Thymus (tissue), 11 donors: ENCODE data around the gene TMEM135. TPM values are rescaled to one million over a fixed set of nuclear protein-coding genes. Genes with fewer than 3 reads are reported as not detected.
A peak's percentile ranks its signal among the peaks of the same experiment; 100 is the strongest.

ENCODE experiments used
- DNase-seq, 9 donors: peaks; one replicate each; pipeline ENCODE4 v3.0.0-alpha.2; 2013; ENCODE audit warnings: low spot score in 9 of 9, low read depth in 6 of 9, missing footprints in 1 of 9
- H3K27ac ChIP-seq, 2 donors: one replicate each; pipeline ENCODE4 v1.5.1; 2013; ENCODE audit warnings: control low read depth in 1 of 2, low read depth in 1 of 2, low read length in 1 of 2, mild to moderate bottlenecking in 1 of 2, moderate library complexity in 1 of 2
- H3K27me3 ChIP-seq, 2 donors: one replicate each; pipeline ENCODE4 v1.5.1; 2013; ENCODE audit warnings: low read length in 1 of 2; ENCODE audit not compliant: control insufficient read depth in 2 of 2, insufficient read depth in 1 of 2
- H3K36me3 ChIP-seq, 2 donors: one replicate each; pipeline ENCODE4 v1.5.1; 2013; ENCODE audit warnings: low read length in 1 of 2, mild to moderate bottlenecking in 1 of 2, moderate library complexity in 1 of 2; ENCODE audit not compliant: control insufficient read depth in 2 of 2, insufficient read depth in 2 of 2
- H3K4me1 ChIP-seq, 2 donors: one replicate each; pipeline ENCODE4 v1.5.1; 2013; ENCODE audit warnings: low read length in 2 of 2; ENCODE audit not compliant: control insufficient read depth in 2 of 2, insufficient read depth in 2 of 2
- H3K4me3 ChIP-seq, 2 donors: one replicate each; pipeline ENCODE4 v1.5.1; 2013; ENCODE audit warnings: low read length in 2 of 2, control low read depth in 1 of 2, mild to moderate bottlenecking in 1 of 2
- H3K9me3 ChIP-seq, 2 donors: one replicate each; pipeline ENCODE4 v1.5.1; 2013; ENCODE audit warnings: low read length in 1 of 2, mild to moderate bottlenecking in 1 of 2; ENCODE audit not compliant: control insufficient read depth in 2 of 2, insufficient read depth in 1 of 2
- WGBS: extraction: QIAGEN DNeasy Blood & Tissue Kit; methylation state at CpG from one replicate; pipeline ENCODE4 v1.1.7; 2013; 5-methylcytosine and 5-hydroxymethylcytosine counted together
- polyA plus RNA-seq: library from polyadenylated mRNA; stranded (reverse); fragments of 200-250 nt; gene quantifications from one replicate; pipeline ENCODE4 v1.2.3, GENCODE V29; 2013
- total RNA-seq: library from RNA; stranded (reverse); fragments of 120-200 nt; gene quantifications from one replicate; pipeline ENCODE4 v1.2.4, GENCODE V29; 2013
- donor health status: healthy.

TMEM135 gene
- total and polyA plus RNA-seq, 2 donors, result 10.8 to 11.1 TPM

DNA sequence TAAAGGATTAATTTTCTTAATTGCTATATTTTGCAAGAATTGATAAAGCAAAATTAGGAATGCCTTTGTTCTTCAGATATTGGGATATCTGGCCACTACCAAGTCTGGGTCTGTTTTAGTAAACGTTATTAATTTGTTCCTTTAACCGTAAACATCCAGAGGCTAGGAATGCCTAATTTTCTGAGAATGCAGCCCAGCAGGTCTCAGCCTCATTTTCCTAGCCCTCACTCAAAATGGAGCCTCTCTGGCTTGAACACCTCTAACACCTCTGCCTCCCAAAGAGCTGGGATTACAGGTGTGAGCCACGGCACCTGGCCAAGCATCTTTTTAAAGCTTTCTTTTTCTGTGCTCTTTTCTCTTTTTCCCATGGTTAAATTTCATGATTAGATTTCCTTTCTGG lies 18.4 kb downstream of the TMEM135 start:
- WGBS, result 98% methylated on average over 3 of the region's 3 CpGs
- Histone ChIP-seq H3K4me1 (no peaks in the 10 kb centered on the region), H3K9me3 (no peaks in the 10 kb centered on the region), H3K4me3 (no peak overlapping the region), H3K27me3 (no peaks in the 10 kb centered on the region), H3K36me3 (no peaks in the 10 kb centered on the region), H3K27ac (no peak overlapping the region)
- no peak for DNase-seq

DNA sequence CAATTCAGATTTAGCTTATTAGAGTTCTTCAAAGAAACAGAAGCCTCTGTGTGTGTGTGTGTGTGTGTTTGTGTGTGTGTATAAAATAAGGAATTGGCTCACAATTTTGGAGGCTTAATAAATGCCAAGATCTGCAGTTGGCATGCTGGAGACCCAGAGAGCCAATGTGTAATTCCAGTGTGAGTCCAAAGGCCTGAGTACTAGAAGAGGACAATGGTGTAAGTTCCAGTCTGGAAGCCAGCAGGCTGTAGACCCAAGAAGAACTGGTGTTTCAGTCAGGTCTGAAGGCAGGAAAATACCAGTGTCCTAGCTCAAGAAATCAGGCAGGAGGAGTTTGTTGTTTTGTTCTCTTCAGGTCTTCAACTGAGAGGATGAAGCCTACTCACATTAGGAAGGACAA lies 20.0 kb downstream of the TMEM135 start:
- DNase-seq, result no peak
- Histone ChIP-seq H3K27me3 (no peaks in the 10 kb centered on the region), H3K4me1 (no peaks in the 10 kb centered on the region), H3K9me3 (no peaks in the 10 kb centered on the region), H3K4me3 (no peak overlapping the region), H3K27ac (no peak overlapping the region), H3K36me3 (no peaks in the 10 kb centered on the region)

DNA sequence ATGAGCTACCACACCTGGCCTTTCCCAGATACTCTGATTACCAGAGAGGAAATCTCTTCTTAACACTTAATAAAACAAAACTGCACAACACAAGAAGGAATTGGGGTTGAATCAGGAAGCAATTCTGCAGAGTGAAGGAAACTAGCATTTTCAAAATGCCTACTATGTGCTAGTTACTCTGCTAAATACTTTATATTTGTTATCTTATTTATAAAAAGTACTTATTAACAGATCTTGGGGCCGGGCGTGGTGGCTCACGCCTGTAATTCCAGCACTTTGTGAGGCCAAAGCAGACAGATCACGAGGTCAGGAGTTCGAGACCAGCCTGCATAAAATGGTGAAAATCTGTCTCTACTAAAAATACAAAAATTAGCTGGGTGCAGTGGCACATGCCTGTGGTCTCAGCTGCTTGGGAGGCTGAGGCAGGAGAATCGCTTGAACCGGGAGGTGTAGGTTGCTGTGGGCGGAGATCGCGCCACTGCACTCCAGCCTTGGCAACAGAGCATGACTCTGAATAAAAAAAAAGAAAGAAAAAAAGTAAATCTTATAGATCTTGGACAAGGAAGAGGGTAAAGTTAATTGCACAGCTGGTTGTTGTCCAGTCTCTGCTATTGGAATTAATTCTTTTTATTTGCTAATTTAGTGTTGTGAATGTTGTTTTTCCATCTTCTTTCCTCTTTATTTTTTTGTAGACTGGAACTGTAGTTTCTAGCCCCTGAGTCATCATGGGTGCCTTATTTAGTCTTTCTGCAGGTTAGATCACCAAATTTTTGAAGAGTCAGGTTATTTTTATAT lies 22.1 kb downstream of the TMEM135 start:
- Histone ChIP-seq H3K27me3 (no peaks in the 10 kb centered on the region), H3K9me3 (no peaks in the 10 kb centered on the region), H3K36me3 (no peaks in the 10 kb centered on the region), H3K27ac (no peak overlapping the region), H3K4me3 (no peak overlapping the region), H3K4me1 (no peaks in the 10 kb centered on the region)
- DNase-seq, result no peak
- WGBS, result 99% methylated on average over 10 of the region's 10 CpGs

DNA sequence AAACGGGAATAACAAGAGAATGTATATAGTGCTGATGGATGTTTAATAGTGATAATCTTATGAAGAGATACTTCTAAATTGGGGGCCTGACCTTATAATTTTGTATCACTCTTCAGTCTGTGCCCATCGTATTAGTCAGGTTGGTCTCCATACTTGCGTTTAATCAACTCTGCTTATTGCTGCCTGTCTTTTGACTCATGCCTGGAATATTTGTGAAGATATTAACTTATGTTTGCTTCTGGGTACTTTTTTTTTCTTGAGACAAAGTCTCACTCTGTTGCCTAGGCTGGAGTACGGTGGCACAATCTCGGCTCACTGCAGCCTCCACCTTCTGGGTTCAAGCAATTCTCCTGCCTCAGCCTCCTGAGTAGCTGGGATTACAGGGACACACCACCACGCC lies 24.0 kb downstream of the TMEM135 start:
- 97% methylated on average over 6 of the region's 6 CpGs for WGBS
- Histone ChIP-seq H3K4me3 (no peak overlapping the region), H3K36me3 (no peaks in the 10 kb centered on the region), H3K4me1 (no peaks in the 10 kb centered on the region), H3K27me3 (no peaks in the 10 kb centered on the region), H3K27ac (no peak overlapping the region), H3K9me3 (no peaks in the 10 kb centered on the region)
- no peak for DNase-seq

DNA sequence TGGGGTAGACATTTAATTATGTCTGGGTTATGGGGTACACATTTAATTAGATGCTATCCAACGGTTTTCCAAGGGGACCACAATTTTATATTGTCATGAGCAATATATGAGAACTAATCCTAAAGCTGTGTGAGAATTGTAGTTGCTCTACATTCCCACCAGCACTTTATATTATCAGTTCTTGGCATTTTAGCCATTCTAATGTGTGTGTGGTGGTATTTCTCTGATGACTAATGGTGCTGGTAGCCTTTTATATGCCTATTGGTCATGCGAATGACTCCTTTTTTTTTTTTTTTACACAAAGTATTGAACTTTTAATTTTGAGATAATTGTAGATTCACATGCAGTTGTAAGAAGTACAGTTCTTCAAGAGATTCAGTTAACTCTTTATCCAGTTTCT lies 26.2 kb downstream of the TMEM135 start:
- Histone ChIP-seq H3K36me3 (no peaks in the 10 kb centered on the region), H3K27me3 (no peaks in the 10 kb centered on the region), H3K27ac (no peak overlapping the region), H3K4me3 (no peak overlapping the region), H3K4me1 (no peaks in the 10 kb centered on the region), H3K9me3 (no peaks in the 10 kb centered on the region)
- 97% methylated on average over 2 of the region's 2 CpGs for WGBS
- no peak for DNase-seq

DNA sequence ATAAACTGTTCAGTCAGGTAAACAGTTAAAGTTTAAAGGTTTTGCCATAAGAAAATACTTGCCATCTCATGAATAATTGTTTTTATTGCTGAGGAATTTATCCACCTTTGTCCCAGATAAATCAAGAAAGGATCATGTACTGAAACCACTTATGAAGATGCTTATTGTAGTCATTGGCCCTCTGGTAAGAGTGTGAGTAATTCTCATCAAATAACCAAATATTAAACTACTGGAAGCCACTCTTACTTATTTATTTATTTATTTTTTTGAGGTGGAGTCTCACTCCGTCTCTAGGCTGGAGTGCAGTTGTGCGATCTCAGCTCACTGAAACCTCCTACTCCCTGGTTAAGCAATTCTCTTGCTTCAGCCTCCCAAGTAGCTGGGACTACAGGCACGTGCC lies 35.1 kb downstream of the TMEM135 start:
- Histone ChIP-seq H3K27me3 (no peaks in the 10 kb centered on the region), H3K36me3 (peaks cover 12 to 17% of the 10 kb centered on the region in 2 donors), H3K27ac (no peak overlapping the region), H3K9me3 (no peaks in the 10 kb centered on the region), H3K4me1 (no peaks in the 10 kb centered on the region), H3K4me3 (no peak overlapping the region)
- DNase-seq, result no peak
- 82% methylated on average over 3 of the region's 3 CpGs for WGBS

DNA sequence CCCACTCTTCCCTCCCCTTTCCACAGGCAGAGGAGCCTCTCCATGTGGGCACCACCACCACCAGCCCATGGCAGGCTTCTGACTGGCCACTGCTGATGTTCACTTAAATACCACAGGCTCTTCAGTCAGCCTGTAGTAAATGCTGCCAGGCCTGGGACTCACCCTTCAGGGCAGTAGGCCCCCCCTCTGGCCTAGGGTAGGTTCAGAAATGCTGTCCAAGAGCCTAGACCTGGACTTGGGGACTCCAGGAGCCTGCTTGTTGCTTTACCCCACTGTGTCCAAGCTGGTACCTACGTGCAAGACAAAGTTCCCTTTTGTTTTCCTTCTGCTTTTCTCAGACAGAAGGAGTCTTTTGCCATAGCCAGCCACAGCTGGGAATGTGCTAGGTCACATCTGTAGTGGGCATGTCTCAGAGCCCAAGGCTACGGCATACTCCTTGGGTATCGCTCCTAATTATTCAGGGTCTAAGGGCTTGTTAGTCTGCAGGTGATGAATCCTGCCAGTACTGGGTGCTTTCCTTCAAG lies 38.6 kb downstream of the TMEM135 start:
- no peak overlapping the region for H3K27ac ChIP-seq
- H3K27me3 ChIP-seq, result no peaks in the 10 kb centered on the region
- 69% methylated on average over 3 of the region's 3 CpGs for WGBS
- DNase-seq, result no peak
- H3K36me3 ChIP-seq, result peaks cover 12 to 17% of the 10 kb centered on the region in 2 donors
- H3K9me3 ChIP-seq, result no peaks in the 10 kb centered on the region
- H3K4me3 ChIP-seq, result no peak overlapping the region
- no peaks in the 10 kb centered on the region for H3K4me1 ChIP-seq

DNA sequence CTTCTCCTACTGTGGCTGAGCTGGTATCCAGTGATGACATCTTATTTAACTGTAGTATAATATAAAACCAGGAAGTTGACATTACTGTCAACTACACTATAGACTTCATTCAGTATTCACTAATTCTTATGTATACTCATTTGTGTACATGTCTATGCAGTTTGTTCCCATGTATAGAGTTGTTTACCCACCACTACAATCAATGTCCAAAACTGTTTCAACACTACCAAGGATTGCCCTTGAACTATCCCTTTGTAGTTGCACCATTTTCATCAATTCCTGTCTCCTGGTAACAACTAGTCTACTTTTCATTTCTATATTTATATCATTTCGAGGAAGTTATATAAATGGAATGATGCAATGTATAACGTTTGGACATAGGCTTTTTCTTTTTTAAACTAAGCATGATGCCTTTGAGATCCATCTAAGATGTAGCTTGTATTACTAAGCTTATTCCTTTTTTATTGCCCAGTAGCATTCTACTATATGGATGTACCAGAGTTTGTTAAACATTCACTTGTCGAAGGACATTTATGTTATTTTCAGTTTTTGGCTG lies 39.2 kb downstream of the TMEM135 start:
- no peak overlapping the region for H3K4me3 ChIP-seq
- H3K27me3 ChIP-seq, result no peaks in the 10 kb centered on the region
- H3K4me1 ChIP-seq, result no peaks in the 10 kb centered on the region
- H3K27ac ChIP-seq, result no peak overlapping the region
- H3K9me3 ChIP-seq, result no peaks in the 10 kb centered on the region
- H3K36me3 ChIP-seq, result peaks cover 10 to 17% of the 10 kb centered on the region in 2 donors
- no peak for DNase-seq
- WGBS, result 93% methylated on average over 3 of the region's 3 CpGs

DNA sequence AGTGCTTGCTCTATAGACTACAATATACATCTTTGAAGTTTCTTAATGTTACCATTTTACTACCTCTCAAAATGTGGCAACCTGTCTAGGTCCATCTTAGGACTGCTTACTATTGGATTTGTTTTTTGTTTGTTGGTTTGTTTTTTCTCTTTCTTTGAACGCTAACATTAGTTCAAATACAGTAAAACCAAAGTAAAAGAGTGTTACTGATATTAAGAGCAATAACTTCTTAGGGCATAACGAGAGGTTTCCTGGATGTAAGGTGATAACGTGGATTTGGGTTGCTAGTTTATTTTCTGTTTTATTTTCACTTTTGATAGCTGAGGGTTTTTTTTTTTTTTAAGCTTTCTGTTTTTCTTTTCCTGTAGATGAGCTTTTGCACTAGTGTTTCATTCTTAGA lies 43.6 kb downstream of the TMEM135 start:
- Histone ChIP-seq H3K36me3 (peaks cover 4 to 5% of the 10 kb centered on the region in 2 donors), H3K27me3 (no peaks in the 10 kb centered on the region), H3K9me3 (no peaks in the 10 kb centered on the region), H3K4me3 (no peak overlapping the region), H3K27ac (no peak overlapping the region), H3K4me1 (no peaks in the 10 kb centered on the region)
- DNase-seq, result peak in 1 of 9 donors; percentile 29
- 19% methylated on average over 3 of the region's 3 CpGs for WGBS
